K562 (cell line): Measurements from ENCODE around the gene KCNK4. TPM values are rescaled to one million over a fixed set of nuclear protein-coding genes. Genes with fewer than 3 reads are reported as not detected.

ENCODE experiments used
- CBX8 ChIP-seq: fragments of 200-600 bp; sonication (generic); IDR thresholded peaks from 2 replicates; pipeline ENCODE4 v1.6.1; 2012; ENCODE audit warnings: borderline replicate concordance, mixed run types, low read depth, mild to moderate bottlenecking, moderate library complexity, mixed read lengths, low read length, control low read depth, inconsistent platforms; ENCODE audit not compliant: poor library complexity, severe bottlenecking; ENCODE audit errors: extremely low read depth
- CHD1 ChIP-seq: fragments of 200-600 bp; sonication (generic); IDR thresholded peaks from one replicate; pipeline ENCODE4 v1.6.1; 2012; ENCODE audit warnings: mild to moderate bottlenecking, moderate library complexity, low read length, inconsistent platforms
- DEAF1 ChIP-seq: fragments of 450-650 bp; formaldehyde crosslinking; IDR thresholded peaks from 2 replicates; pipeline ENCODE4 v1.4.0; 2020; ENCODE audit warnings: mild to moderate bottlenecking, moderate library complexity
- ELF4 ChIP-seq: fragments of 450-650 bp; formaldehyde crosslinking; IDR thresholded peaks from 2 replicates; pipeline ENCODE4 v1.4.0; 2022; ENCODE audit warnings: missing genetic modification characterization
- ETV6 ChIP-seq, 3 experiments: fragments of 150-350 bp in 1 of 3; sonication (generic) in 1 of 3; formaldehyde crosslinking in 1 of 3; IDR thresholded peaks; 2 replicates each; pipeline versions ENCODE4 v1.6.1 to v1.8.0; 2014 to 2022; ENCODE audit warnings: borderline replicate concordance in 2 of 3, low read depth in 2 of 3, antibody characterized with exemption in 1 of 3, low read length in 1 of 3, mild to moderate bottlenecking in 1 of 3, missing genetic modification reagents in 1 of 3
- FOXA3 ChIP-seq, 2 experiments: fragments of 450-650 bp in 1 of 2; sonication (generic) in 1 of 2; formaldehyde crosslinking; IDR thresholded peaks in 1 of 2; conservative IDR thresholded peaks in 1 of 2; 2 replicates each; pipeline versions ENCODE4 v1.4.0 to v1.8.0; 2020 to 2022; ENCODE audit warnings: mild to moderate bottlenecking in 2 of 2, missing genetic modification reagents in 1 of 2
- HINFP ChIP-seq: fragments of 450-650 bp; conservative IDR thresholded peaks from 2 replicates; pipeline ENCODE4 v1.6.1; 2016; ENCODE audit warnings: missing genetic modification characterization, low read depth, mild to moderate bottlenecking, control low read depth, missing compliant biosample characterization
- KAT7 ChIP-seq: sonication (generic); formaldehyde crosslinking; IDR thresholded peaks from 2 replicates; pipeline ENCODE4 v1.8.0; 2022; ENCODE audit warnings: missing genetic modification reagents, mild to moderate bottlenecking, borderline replicate concordance
- KHSRP ChIP-seq: fragments of 450-650 bp; IDR thresholded peaks from 2 replicates; pipeline ENCODE4 v1.6.1; 2017
- MAFG ChIP-seq: fragments of 450-650 bp; conservative IDR thresholded peaks from 2 replicates; pipeline ENCODE4 v1.6.1; 2016; ENCODE audit warnings: missing genetic modification characterization, missing compliant biosample characterization
- NFE2 ChIP-seq: IDR thresholded peaks from 2 replicates; pipeline ENCODE4 v1.6.1; 2014; ENCODE audit warnings: antibody characterized with exemption, low read depth
- NFE2L1 ChIP-seq: fragments of 450-650 bp; IDR thresholded peaks from 2 replicates; pipeline ENCODE4 v1.6.1; 2016; ENCODE audit warnings: missing genetic modification characterization, low read depth, mild to moderate bottlenecking, missing compliant biosample characterization, moderate library complexity, borderline replicate concordance
- NR1H2 ChIP-seq: sonication (generic); formaldehyde crosslinking; IDR thresholded peaks from 2 replicates; pipeline ENCODE4 v1.4.0; 2020; ENCODE audit warnings: mild to moderate bottlenecking, missing genetic modification reagents
- NR3C1 ChIP-seq: sonication (generic); formaldehyde crosslinking; IDR thresholded peaks from 2 replicates; pipeline ENCODE4 v1.8.1; 2022; ENCODE audit warnings: missing genetic modification reagents
- OTX1 ChIP-seq: fragments of 450-650 bp; formaldehyde crosslinking; IDR thresholded peaks from 2 replicates; pipeline ENCODE4 v1.4.0; 2022; ENCODE audit warnings: mild to moderate bottlenecking
- SLC30A9 ChIP-seq: fragments of 250-450 bp; sonication (Bioruptor Pico); IDR thresholded peaks from 2 replicates; pipeline ENCODE4 v1.8.0; 2022; ENCODE audit warnings: mild to moderate bottlenecking, moderate library complexity
- ZBTB12 ChIP-seq: fragments of 250-450 bp; sonication (Bioruptor Pico); IDR thresholded peaks from 2 replicates; pipeline ENCODE4 v1.4.0; 2020
- ZEB2 ChIP-seq: fragments of 450-650 bp; IDR thresholded peaks from 2 replicates; pipeline ENCODE4 v1.6.1; 2016
- ZNF184 ChIP-seq: sonication (generic); formaldehyde crosslinking; IDR thresholded peaks from 2 replicates; pipeline ENCODE4 v1.5.0; 2020; ENCODE audit warnings: missing genetic modification reagents
- ZNF77 ChIP-seq: fragments of 250-450 bp; sonication (Bioruptor Pico); IDR thresholded peaks from 2 replicates; pipeline ENCODE4 v1.5.0; 2020
- ZNF778 ChIP-seq: fragments of 450-650 bp; formaldehyde crosslinking; IDR thresholded peaks from 2 replicates; pipeline ENCODE4 v1.4.0; 2020; ENCODE audit warnings: mild to moderate bottlenecking, moderate library complexity
- polyA plus RNA-seq, 8 experiments: library from polyadenylated mRNA; depleted of rRNA in 4 of 8; stranded (reverse) in 5 of 8; unstranded in 3 of 8; fragments of >200 nt; fragmentation: Nextera tagmentation in 2 of 8; fragmentation: Illumina TruSeq in 1 of 8; extraction: Ambion mirVana in 2 of 8; extraction: Trizol in 1 of 8; gene quantifications; 2 replicates each; pipeline versions ENCODE4 v1.2.1 to v1.2.3, GENCODE V29; 2011 to 2014; ENCODE audit warnings: inconsistent platforms in 1 of 8, missing spikeins in 1 of 8
- total RNA-seq, 7 experiments: library from RNA; depleted of rRNA in 6 of 7; stranded (reverse); fragments of >200 nt in 6 of 7; fragmentation: Illumina TruSeq in 2 of 7; extraction: Trizol in 2 of 7; gene quantifications; 2 replicates each; pipeline versions ENCODE4 v1.2.1 to v1.2.3, GENCODE V29; 2011 to 2021; ENCODE audit warnings: low replicate concordance in 1 of 7
- TF ChIP-seq, protein P1 (sequence below): sonication (generic); formaldehyde crosslinking; IDR thresholded peaks from 2 replicates; pipeline ENCODE4 v1.8.0; 2022; ENCODE audit warnings: missing genetic modification reagents, mild to moderate bottlenecking, moderate library complexity, borderline replicate concordance

The KCNK4 gene
- total and polyA plus RNA-seq, 9 of the 15 experiments (the other 6 are each of a cell fraction or from before 2014, with no cell fraction given): not detected

DNA sequence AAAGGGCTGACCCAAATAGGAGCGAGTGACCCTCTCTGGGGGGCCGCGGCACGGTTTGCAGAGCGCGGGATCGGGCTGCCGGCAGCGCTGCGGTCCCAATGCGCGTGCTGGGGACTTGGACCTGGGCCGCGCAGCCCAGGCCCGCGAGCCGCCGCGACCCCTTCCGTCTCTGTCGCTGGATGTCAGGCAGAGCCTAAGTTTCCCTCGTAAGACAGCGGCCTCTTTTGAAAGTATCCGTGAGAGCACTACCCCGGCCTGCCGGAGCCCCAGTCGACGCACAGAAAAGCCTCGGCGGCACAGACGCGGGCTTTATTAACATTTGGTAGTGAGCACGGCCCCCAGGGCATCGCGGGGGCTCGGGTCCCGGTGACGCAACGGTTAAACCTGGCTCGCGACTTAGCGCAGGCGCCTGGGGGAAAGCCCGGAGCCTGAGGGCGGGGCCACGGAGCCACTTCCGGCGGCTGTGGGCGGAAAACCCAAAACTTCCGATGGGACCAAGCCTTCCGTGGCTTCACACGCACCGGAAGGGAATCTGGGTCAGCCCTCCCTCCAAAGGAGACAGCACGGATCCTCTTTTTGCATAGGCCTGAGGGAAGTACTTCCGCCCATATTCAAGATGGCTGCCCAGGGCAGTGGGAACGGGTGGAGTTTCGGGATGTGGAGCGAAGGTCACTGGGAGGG lies 21.4 kb upstream of the KCNK4 start (continued):
- TF ChIP-seq CBX8 (no peak), ZEB2 (no peak), FOXA3 (CRISPR knock-in tag; conservative IDR thresholded peaks at IDR 0.05 in 1 of 2, IDR thresholded peaks at IDR 0.05 in 1 of 2) (peak in 1 of 2 experiments; percentile 58; a peak in 1 of 4 replicates), ZNF77 (CRISPR knock-in tag) (peak; percentile 10; the same call in 1 of the 2 replicates), ZNF184 (CRISPR knock-in tag) (no peak), ZBTB12 (peak; percentile 47; the same call in 1 of the 2 replicates), OTX1 (0 out of 2 replicates have a peak, but pooled peaks have one; percentile 12), MAFG (tag) (no peak), CHD1 (no peak), DEAF1 (CRISPR knock-in tag) (peak; percentile 33), KAT7 (CRISPR knock-in tag) (peak; percentile 70; the same call in 1 of the 2 replicates), NFE2 (no peak), HINFP (tag) (no peak), ZNF778 (CRISPR knock-in tag) (no peak), ELF4 (peak; percentile 93), SLC30A9 (CRISPR knock-in tag) (no peak), NR1H2 (peak; percentile 98; the same call in 1 of the 2 replicates), NFE2L1 (tag) (no peak), NR3C1 (CRISPR knock-in tag) (no peak), ETV6 (IDR thresholded peaks at IDR 0.05; ENCODE audit: borderline replicate concordance in 1 of 2, low read depth in 2 of 2, low read length in 1 of 2) (peak; percentile 43 to 49; a peak in 1 of 4 replicates), ETV6 (CRISPR knock-in tag; IDR thresholded peaks at IDR 0.05; ENCODE audit: borderline replicate concordance) (0 out of 2 replicates have a peak, but pooled peaks have one; percentile 65), KHSRP (no peak)
- TF ChIP-seq, protein P1, sequence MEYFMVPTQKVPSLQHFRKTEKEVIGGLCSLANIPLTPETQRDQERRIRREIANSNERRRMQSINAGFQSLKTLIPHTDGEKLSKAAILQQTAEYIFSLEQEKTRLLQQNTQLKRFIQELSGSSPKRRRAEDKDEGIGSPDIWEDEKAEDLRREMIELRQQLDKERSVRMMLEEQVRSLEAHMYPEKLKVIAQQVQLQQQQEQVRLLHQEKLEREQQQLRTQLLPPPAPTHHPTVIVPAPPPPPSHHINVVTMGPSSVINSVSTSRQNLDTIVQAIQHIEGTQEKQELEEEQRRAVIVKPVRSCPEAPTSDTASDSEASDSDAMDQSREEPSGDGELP (CRISPR knock-in tag): no peak
